ENCODE measurements around the gene TSSK3. TPM values are rescaled to one million over a fixed set of nuclear protein-coding genes. Genes with fewer than 3 reads are reported as not detected.

The TSSK3 gene
- total RNA-seq, 4 donors from 2014 or later = 0.86 to 2.7 (median 1.3) TPM; not detected in 1

DNA sequence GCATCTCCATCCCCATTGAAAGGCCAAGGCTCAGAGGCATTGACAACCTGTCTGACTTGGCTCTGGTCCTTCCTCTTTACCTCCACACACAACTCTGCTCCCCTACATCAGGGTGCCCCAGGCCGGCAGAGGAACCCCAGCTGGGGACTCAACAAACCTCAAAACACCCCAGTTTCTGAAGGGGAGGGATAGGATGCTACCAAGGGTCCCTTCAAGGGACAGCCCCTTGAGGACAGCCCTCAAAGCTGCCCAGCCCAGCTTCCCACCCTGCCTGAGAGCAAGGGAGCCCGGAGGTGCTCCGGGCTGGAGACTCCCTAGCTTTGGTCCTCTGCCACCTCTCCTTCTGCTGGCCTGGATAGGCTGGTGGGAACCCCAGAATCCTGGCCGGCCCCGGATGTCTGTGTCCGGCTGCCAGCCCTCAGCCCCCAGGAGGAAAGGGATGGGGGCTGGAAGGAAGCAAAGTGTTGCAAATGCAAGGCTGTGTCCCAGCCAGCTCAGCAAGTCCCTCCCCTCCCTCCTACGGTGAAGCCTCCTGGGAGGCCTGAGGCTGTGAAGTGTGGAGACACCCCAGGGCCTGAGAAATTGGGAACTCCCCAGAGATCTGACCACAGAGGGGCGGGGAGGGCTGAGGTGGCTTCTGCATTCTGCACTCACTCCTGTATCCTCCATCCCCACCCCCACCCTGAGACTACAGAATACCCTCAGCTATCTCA lies 25.2 kb upstream of the TSSK3 start:
- H3K27ac ChIP-seq = no peak overlapping the region
- H3K4me3 ChIP-seq = no peak overlapping the region
- no peak for DNase-seq (ENCODE audit: low spot score in 2 of 2)
- peaks cover 9% of the 10 kb centered on the region for H3K36me3 ChIP-seq
- WGBS = 39% methylated on average over 3 of the region's 8 CpGs
- no peaks in the 10 kb centered on the region for H3K27me3 ChIP-seq
- TF ChIP-seq EP300 (IDR thresholded peaks at IDR 0.05) (no peak), POLR2AphosphoS5 (IDR thresholded peaks at IDR 0.05) (no peak), POLR2A (IDR thresholded peaks at IDR 0.05) (no peak)
- TF ChIP-seq, protein P1, sequence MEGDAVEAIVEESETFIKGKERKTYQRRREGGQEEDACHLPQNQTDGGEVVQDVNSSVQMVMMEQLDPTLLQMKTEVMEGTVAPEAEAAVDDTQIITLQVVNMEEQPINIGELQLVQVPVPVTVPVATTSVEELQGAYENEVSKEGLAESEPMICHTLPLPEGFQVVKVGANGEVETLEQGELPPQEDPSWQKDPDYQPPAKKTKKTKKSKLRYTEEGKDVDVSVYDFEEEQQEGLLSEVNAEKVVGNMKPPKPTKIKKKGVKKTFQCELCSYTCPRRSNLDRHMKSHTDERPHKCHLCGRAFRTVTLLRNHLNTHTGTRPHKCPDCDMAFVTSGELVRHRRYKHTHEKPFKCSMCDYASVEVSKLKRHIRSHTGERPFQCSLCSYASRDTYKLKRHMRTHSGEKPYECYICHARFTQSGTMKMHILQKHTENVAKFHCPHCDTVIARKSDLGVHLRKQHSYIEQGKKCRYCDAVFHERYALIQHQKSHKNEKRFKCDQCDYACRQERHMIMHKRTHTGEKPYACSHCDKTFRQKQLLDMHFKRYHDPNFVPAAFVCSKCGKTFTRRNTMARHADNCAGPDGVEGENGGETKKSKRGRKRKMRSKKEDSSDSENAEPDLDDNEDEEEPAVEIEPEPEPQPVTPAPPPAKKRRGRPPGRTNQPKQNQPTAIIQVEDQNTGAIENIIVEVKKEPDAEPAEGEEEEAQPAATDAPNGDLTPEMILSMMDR (IDR thresholded peaks at IDR 0.05) = no peak
- peaks cover 75% of the 10 kb centered on the region for H3K4me1 ChIP-seq
- H3K9me3 ChIP-seq = no peaks in the 10 kb centered on the region

DNA sequence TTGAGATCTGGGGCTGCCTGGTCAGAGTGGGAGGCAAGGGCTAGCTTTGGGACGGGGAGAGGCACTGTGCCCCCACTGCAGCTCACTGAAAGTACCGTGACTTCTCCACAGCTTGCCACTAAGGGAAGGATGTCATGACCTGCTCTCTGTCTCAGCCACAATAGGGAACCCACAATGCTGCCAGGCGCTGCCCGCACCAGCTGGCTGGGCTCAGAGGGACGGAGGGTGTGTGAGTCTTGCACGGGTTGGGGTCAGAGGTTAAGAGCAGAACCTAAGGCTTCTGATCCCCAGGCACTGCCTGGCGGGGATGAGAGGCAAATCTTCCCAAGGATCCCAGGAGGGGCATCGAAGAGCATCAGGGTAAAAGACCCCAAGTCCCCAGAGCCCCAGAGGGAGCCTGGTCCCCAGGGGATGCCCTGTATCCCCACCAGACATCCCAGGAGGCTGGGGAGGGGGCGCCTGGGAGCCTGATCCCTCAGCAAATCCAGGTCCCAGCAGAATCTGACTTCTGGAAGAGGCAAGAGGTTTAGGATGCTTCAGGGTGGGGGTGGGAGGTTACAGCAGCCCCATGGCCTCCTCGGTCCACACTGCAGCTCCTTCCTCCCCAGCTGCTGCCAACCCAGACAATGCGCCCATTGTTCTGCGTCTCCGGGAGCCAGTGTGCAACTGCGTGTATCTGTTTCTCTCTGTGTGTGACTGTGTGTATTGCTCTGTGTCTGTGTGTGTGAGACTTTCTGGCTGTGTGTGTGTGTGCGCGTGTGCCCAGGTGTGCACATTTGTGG lies 24.3 kb upstream of the TSSK3 start:
- no peaks in the 10 kb centered on the region for H3K9me3 ChIP-seq
- peak overlapping the region; percentile 9 for H3K27ac ChIP-seq
- WGBS = 69% methylated on average over 10 of the region's 16 CpGs
- H3K4me3 ChIP-seq = no peak overlapping the region
- peaks cover 68% of the 10 kb centered on the region for H3K4me1 ChIP-seq
- DNase-seq (ENCODE audit: low spot score in 2 of 2) = no peak
- H3K36me3 ChIP-seq = no peaks in the 10 kb centered on the region
- H3K27me3 ChIP-seq = no peaks in the 10 kb centered on the region
- TF ChIP-seq EP300 (IDR thresholded peaks at IDR 0.05) = no peak
- TF ChIP-seq, protein P1 (IDR thresholded peaks at IDR 0.05) = no peak
- TF ChIP-seq POLR2A (IDR thresholded peaks at IDR 0.05) = no peak
- no peak for TF ChIP-seq POLR2AphosphoS5 (IDR thresholded peaks at IDR 0.05)

DNA sequence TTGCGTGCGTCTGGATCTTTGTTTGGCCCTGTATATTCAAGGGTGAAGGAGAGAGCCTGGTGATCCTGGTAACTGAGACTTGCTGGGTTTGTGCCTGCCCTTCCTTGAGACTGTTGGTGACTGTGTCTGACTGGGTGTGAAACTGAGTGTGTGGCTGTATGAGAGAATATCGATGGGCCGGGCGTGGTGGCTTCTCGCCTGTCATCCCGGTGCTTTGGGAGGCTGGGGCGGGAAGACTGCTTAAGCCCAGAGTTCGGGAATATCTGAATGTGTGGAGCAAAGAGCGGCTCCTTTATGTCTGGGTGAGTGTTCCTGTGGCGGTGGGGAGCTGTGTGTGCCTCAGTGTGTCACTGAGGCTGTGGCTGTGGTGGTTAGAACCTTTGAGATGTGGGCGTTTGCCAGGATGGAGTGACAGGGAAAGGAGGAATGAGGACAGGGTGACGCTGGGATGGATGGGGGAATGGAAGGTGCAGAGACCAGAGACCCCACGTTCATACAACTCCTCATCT lies 23.6 kb upstream of the TSSK3 start:
- WGBS = 70% methylated on average over 14 of the region's 14 CpGs
- Histone ChIP-seq H3K36me3 (no peaks in the 10 kb centered on the region), H3K27me3 (no peaks in the 10 kb centered on the region), H3K9me3 (no peaks in the 10 kb centered on the region), H3K27ac (peak overlapping the region; percentile 9), H3K4me3 (no peak overlapping the region), H3K4me1 (peaks cover 62% of the 10 kb centered on the region)
- no peak for DNase-seq (ENCODE audit: low spot score in 2 of 2)
- TF ChIP-seq EP300 (IDR thresholded peaks at IDR 0.05) = no peak
- no peak for TF ChIP-seq POLR2AphosphoS5 (IDR thresholded peaks at IDR 0.05)
- TF ChIP-seq, protein P1 (IDR thresholded peaks at IDR 0.05) = no peak
- no peak for TF ChIP-seq POLR2A (IDR thresholded peaks at IDR 0.05)

DNA sequence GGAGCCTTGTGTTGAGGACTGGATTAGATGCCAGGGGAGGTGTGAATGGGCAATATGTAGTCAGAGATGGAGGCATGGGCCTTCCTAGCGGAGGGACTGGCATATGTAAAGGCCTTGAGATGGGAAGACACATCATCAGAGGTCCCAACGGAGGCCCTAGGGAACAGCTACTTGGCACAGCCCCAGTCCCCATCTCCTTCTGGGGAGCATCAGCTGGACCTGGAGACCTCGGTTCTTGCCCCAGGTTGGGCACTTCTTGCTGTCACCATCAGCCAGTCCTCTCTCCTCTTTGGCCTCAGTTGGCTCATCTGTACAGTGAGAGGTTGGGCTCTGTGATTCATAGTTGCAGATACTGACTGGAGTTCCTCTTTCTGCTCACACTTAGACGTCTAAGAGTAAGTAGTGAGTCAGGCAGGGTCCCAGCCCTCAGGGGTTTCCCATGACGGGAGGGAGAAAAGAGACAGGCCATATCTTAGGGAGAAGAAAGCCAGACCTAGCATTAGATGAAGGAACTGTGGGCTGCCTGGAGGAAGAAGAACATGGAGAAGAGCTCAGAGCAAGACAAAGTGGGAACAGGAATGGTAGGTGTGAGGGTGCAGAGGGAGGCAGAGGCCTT lies 22.9 kb upstream of the TSSK3 start:
- Histone ChIP-seq H3K27ac (no peak overlapping the region), H3K4me3 (no peak overlapping the region), H3K4me1 (peaks cover 56% of the 10 kb centered on the region), H3K27me3 (no peaks in the 10 kb centered on the region), H3K9me3 (no peaks in the 10 kb centered on the region), H3K36me3 (no peaks in the 10 kb centered on the region)
- TF ChIP-seq POLR2AphosphoS5 (IDR thresholded peaks at IDR 0.05) (no peak), EP300 (IDR thresholded peaks at IDR 0.05) (no peak), POLR2A (IDR thresholded peaks at IDR 0.05) (no peak)
- TF ChIP-seq, protein P1 (IDR thresholded peaks at IDR 0.05) = no peak
- DNase-seq (ENCODE audit: low spot score in 2 of 2) = no peak
- WGBS = 76% methylated on average over 5 of the region's 5 CpGs
